ENCODE data around the gene TGIF2. TPM values are rescaled to one million over a fixed set of nuclear protein-coding genes. Genes with fewer than 3 reads are reported as not detected.

The TGIF2 gene
- total RNA-seq, 2 donors from 2014 or later, result 33.4 to 39.0 TPM

- H3K9me3 Mint-ChIP-seq, result no peaks in the 10 kb centered on the region
These were observed 68.7 kb downstream of the TGIF2 start for GRCh38 chr20:36642136-36642535.

More at GRCh38 chr20:36642136-36642535, 68.7 kb downstream of the TGIF2 start:
- Histone ChIP-seq H3K4me3 (ENCODE audit: low read length) (no peak overlapping the region), H3K4me1 (ENCODE audit: control insufficient read depth, insufficient read depth, low read length) (peaks cover 7% of the 10 kb centered on the region), H3K36me3 (ENCODE audit: control insufficient read depth, insufficient read depth, low read length) (no peaks in the 10 kb centered on the region), H3K27me3 (ENCODE audit: control insufficient read depth, insufficient read depth, low read length, poor library complexity, severe bottlenecking) (no peaks in the 10 kb centered on the region), H3K9ac (ENCODE audit: extremely low read depth, low read length, poor library complexity, severe bottlenecking) (no peak overlapping the region), H3K27ac (ENCODE audit: low read depth, low read length) (no peak overlapping the region), H3K9me3 (ENCODE audit: control insufficient read depth, low read length) (no peaks in the 10 kb centered on the region)
- no peak overlapping the region for H3K27ac Mint-ChIP-seq
- peaks cover 39% of the 10 kb centered on the region for H3K4me1 Mint-ChIP-seq
- H3K36me3 Mint-ChIP-seq (ENCODE audit: low read depth), result no peaks in the 10 kb centered on the region
- TF ChIP-seq, protein P1, sequence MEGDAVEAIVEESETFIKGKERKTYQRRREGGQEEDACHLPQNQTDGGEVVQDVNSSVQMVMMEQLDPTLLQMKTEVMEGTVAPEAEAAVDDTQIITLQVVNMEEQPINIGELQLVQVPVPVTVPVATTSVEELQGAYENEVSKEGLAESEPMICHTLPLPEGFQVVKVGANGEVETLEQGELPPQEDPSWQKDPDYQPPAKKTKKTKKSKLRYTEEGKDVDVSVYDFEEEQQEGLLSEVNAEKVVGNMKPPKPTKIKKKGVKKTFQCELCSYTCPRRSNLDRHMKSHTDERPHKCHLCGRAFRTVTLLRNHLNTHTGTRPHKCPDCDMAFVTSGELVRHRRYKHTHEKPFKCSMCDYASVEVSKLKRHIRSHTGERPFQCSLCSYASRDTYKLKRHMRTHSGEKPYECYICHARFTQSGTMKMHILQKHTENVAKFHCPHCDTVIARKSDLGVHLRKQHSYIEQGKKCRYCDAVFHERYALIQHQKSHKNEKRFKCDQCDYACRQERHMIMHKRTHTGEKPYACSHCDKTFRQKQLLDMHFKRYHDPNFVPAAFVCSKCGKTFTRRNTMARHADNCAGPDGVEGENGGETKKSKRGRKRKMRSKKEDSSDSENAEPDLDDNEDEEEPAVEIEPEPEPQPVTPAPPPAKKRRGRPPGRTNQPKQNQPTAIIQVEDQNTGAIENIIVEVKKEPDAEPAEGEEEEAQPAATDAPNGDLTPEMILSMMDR (conservative IDR thresholded peaks at IDR 0.05), result no peak
- no peaks in the 10 kb centered on the region for H3K27me3 Mint-ChIP-seq (ENCODE audit: insufficient read depth)
- no peak for DNase-seq
- 98% methylated on average over 6 of the region's 6 CpGs; no CpG with 5 or more reads in 1 of the 2 experiments for WGBS, 2 experiments (ENCODE audit: insufficient coverage in 1 of 2, insufficient read length in 1 of 2)
- H3K4me3 Mint-ChIP-seq, result no peak overlapping the region

Other genes starting within 250 kb of the TGIF2 start
- gene MYL9, start 32.1 kb upstream of the TGIF2 start, total RNA-seq, result 100 to 1,000 TPM; 264 to 284 TPM
- gene RAB5IF, start 32.2 kb downstream of the TGIF2 start, total RNA-seq, result 10 to 100 TPM; 98.9 to 99.9 TPM
- gene SLA2, start 72.6 kb downstream of the TGIF2 start, total RNA-seq, result under 1 TPM; 0.44 to 0.68 TPM
- gene NDRG3, start 172.5 kb downstream of the TGIF2 start, total RNA-seq, result 10 to 100 TPM; 24.6 to 26.1 TPM
- 10 to 100 TPM; 21.4 to 32.4 TPM for gene DSN1, start 200.2 kb downstream of the TGIF2 start, total RNA-seq

Data from endodermal cell (in vitro differentiated cells).